Activated T-cell treated with anti-CD3 and anti-CD28 coated beads, Interleukin-2, amount 50 U/mL, for 72 hours (primary cell): ENCODE data around the gene SLC25A1. TPM values are rescaled to one million over a fixed set of nuclear protein-coding genes. Genes with fewer than 3 reads are reported as not detected.

Experiments
- ATAC-seq, 2 donors: fragments of 150-1000 bp; cut with Tn5 transposase; replicated peaks in 1 of 2; 2 replicates each; pipeline ENCODE4 v1.10.0; 2021; ENCODE audit warnings: moderate library complexity in 2 of 2, mild to moderate bottlenecking in 1 of 2
- DNase-seq, 2 donors: peaks; one replicate each; pipeline ENCODE4 v3.0.0; 2021 to 2022; ENCODE audit warnings: mixed read lengths in 1 of 2
- H3K27ac Mint-ChIP-seq: one replicate; pipeline ENCODE4 v1.8.0; 2022; ENCODE audit warnings: mild to moderate bottlenecking, moderate library complexity, mixed read lengths
- H3K27me3 Mint-ChIP-seq: one replicate; pipeline ENCODE4 v1.8.0; 2022; ENCODE audit warnings: low read depth, mixed read lengths
- H3K36me3 Mint-ChIP-seq, 2 donors: one replicate each; pipeline ENCODE4 v1.8.0; 2022; ENCODE audit warnings: mixed read lengths in 2 of 2, mild to moderate bottlenecking in 1 of 2; ENCODE audit not compliant: insufficient read depth in 2 of 2
- H3K4me1 Mint-ChIP-seq: one replicate; pipeline ENCODE4 v1.8.0; 2022; ENCODE audit warnings: low read depth, mixed read lengths
- H3K4me3 Mint-ChIP-seq, 2 donors: one replicate each; pipeline ENCODE4 v1.8.0; 2022; ENCODE audit warnings: mild to moderate bottlenecking in 2 of 2, mixed read lengths in 2 of 2, moderate library complexity in 2 of 2
- H3K9me3 Mint-ChIP-seq, 2 donors: one replicate each; pipeline ENCODE4 v1.8.0; 2022; ENCODE audit warnings: mixed read lengths in 2 of 2
- total RNA-seq, 2 donors: library from RNA; stranded (reverse); gene quantifications; one replicate each; pipeline ENCODE4 v1.2.3, GENCODE V29; 2022

SLC25A1 gene
- total RNA-seq, 2 donors from 2014 or later = 34.3 TPM

- Mint-ChIP-seq H3K4me3 (no peak overlapping the region), H3K36me3 (peaks cover 0 to 9% of the 10 kb centered on the region in 2 donors), H3K9me3 (no peaks in the 10 kb centered on the region), H3K27me3 (no peaks in the 10 kb centered on the region), H3K27ac (no peak overlapping the region), H3K4me1 (no peaks in the 10 kb centered on the region)
- DNase-seq (no peak), ATAC-seq (no peak)
Measured at GRCh38 chr22:19131685-19132015, 46.9 kb downstream of the SLC25A1 start.

GRCh38 chr22:19130959-19131684, 47.4 kb downstream of the SLC25A1 start, which contains the start of gene TSSK2:
Gene TSSK2, plus strand, starts transcription at chr22:19131308. Its CDS starts 92 bp downstream, at chr22:19131400.
- no peak for ATAC-seq
- no peak within 1 kb of the TSS for H3K27ac Mint-ChIP-seq
- H3K4me3 Mint-ChIP-seq = no peak within 1 kb of the TSS

GRCh38 chr22:19129871-19130270, 48.7 kb downstream of the SLC25A1 start:
- Mint-ChIP-seq H3K4me3 (no peak overlapping the region), H3K27me3 (no peaks in the 10 kb centered on the region), H3K4me1 (no peaks in the 10 kb centered on the region), H3K36me3 (no peaks in the 10 kb centered on the region), H3K27ac (no peak overlapping the region), H3K9me3 (no peaks in the 10 kb centered on the region)
- ATAC-seq = no peak
- DNase-seq = no peak

More at GRCh38 chr22:19130959-19131684, 47.4 kb downstream of the SLC25A1 start, which contains the start of gene TSSK2:
- DNase-seq = no peak
- no peaks in the 10 kb centered on the region for H3K27me3 Mint-ChIP-seq
- no peaks in the 10 kb centered on the region for H3K9me3 Mint-ChIP-seq
- H3K36me3 Mint-ChIP-seq = peaks cover 0 to 6% of the 10 kb centered on the region in 2 donors
- H3K4me1 Mint-ChIP-seq = no peaks in the 10 kb centered on the region

GRCh38 chr22:19128946-19129727, 49.4 kb downstream of the SLC25A1 start:
- no peak for ATAC-seq
- H3K4me3 Mint-ChIP-seq = no peak overlapping the region
- H3K4me1 Mint-ChIP-seq = no peaks in the 10 kb centered on the region
- H3K27ac Mint-ChIP-seq = no peak overlapping the region
- H3K9me3 Mint-ChIP-seq = no peaks in the 10 kb centered on the region
- H3K36me3 Mint-ChIP-seq = no peaks in the 10 kb centered on the region
- DNase-seq = no peak
- H3K27me3 Mint-ChIP-seq = no peaks in the 10 kb centered on the region

DNA sequence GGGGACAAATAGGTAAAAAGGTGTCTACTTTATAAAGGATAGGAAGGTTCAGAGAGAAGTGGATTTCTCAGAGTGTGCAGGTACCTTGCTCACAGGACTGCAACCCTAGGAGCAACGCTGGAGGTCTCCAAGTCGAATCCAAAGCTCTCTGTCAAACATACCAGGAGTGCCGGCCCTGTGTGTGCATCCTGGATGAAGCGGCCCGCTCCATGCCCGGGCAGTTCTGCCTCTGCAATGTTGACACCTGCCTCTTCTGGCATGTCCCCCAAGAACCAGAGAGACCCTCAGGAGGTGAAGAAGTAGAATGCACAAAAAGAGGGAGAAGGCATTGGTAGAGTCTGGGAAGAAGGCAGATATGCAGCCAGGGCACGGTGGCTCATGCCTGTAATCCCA, 50.5 kb downstream of the SLC25A1 start:
- ATAC-seq = no peak
- Mint-ChIP-seq H3K4me3 (no peak overlapping the region), H3K36me3 (no peaks in the 10 kb centered on the region), H3K4me1 (peaks cover 4% of the 10 kb centered on the region), H3K27ac (no peak overlapping the region), H3K9me3 (no peaks in the 10 kb centered on the region), H3K27me3 (no peaks in the 10 kb centered on the region)
- no peak for DNase-seq

GRCh38 chr22:19127329-19128008, 51.1 kb downstream of the SLC25A1 start:
- Mint-ChIP-seq H3K4me3 (no peak overlapping the region), H3K36me3 (no peaks in the 10 kb centered on the region), H3K27ac (no peak overlapping the region), H3K9me3 (no peaks in the 10 kb centered on the region), H3K4me1 (peaks cover 9% of the 10 kb centered on the region), H3K27me3 (no peaks in the 10 kb centered on the region)
- DNase-seq (no peak), ATAC-seq (no peak)

DNA sequence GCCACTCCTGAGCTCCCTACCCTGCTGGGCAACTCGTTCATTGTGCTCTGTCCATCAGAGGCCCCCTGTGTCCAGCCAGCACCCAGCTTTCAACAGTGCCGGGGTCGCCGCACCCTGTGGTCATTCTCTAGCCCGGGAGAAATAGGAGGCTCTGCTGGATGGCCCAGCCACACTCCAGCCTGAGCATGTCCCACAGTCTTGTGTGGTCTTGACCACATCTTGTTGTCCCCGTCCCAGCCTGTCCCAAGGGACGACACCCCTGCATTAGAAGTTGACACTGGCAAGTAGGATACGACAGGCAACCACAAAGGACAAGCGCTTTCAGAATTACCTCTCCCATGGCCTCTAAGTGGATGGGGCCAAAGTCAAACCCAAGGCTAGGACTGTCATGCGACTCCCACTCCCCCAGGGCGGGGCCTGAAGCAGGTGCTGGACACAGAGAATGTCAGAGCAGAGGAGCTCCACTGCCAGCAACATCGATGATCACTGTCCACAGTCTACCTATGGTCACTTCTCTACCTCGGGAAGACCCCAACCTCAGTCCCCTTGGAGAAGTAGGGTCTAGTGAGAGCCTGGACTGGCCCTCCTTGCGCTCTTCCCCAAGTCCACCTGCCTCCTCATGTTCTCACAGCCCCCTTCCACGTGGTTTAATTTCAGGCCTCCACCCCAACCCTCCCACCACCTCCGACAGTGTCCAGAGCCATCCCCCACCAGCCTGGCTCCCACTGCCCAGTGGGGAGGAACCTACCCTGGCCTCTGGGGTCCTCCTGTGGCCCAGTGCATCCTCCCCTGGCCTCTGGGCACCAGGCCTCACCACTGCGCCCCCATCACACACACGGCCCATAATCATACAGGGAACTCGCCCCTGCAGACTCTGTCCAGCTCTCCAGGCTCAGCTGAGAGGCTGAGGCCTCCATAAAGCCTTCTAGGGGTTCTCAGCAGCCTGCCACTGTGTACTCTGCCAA, 51.9 kb downstream of the SLC25A1 start:
- Mint-ChIP-seq H3K9me3 (no peaks in the 10 kb centered on the region), H3K27ac (no peak overlapping the region), H3K4me3 (no peak overlapping the region), H3K27me3 (no peaks in the 10 kb centered on the region), H3K36me3 (no peaks in the 10 kb centered on the region), H3K4me1 (peaks cover 9% of the 10 kb centered on the region)
- DNase-seq = no peak
- no peak for ATAC-seq

Other genes with a start within 250 kb of the SLC25A1 start
- 1 to 10 TPM in 1 of 2 donors, under 1 TPM in 1; 0.76 to 1.1 TPM for gene PRODH, start 242.4 kb downstream of the SLC25A1 start, total RNA-seq
- 10 to 100 TPM; 24.4 to 28.5 TPM for gene DGCR2, start 56.3 kb downstream of the SLC25A1 start, total RNA-seq
- not detected for gene TSSK2, start 47.4 kb downstream of the SLC25A1 start, total RNA-seq
- 10 to 100 TPM; 16.0 to 19.7 TPM for gene ESS2, start 34.1 kb downstream of the SLC25A1 start, total RNA-seq
- gene GSC2, start 28.4 kb downstream of the SLC25A1 start, total RNA-seq = not detected
- gene CLTCL1, start 113.0 kb upstream of the SLC25A1 start, total RNA-seq = 1 to 10 TPM in 1 of 2 donors, under 1 TPM in 1; 0.99 to 2.1 TPM